Testis (tissue), 2 donors: ENCODE measurements around the gene LENG1.

Experiments used
- POLR2A ChIP-seq: fragments of 450-650 bp; IDR thresholded peaks from one replicate; pipeline ENCODE4 v1.6.1; 2017; ENCODE audit warnings: antibody characterized with exemption, mild to moderate bottlenecking, moderate library complexity
- TF ChIP-seq, protein P1 (sequence below), 3 experiments: fragments of 450-650 bp in 2 of 3; fragments of 200-600 bp in 1 of 3; sonication (generic) in 1 of 3; IDR thresholded peaks; one replicate each; pipeline ENCODE4 v1.5.1; 2016 to 2019; ENCODE audit warnings: antibody characterized with exemption in 3 of 3, mild to moderate bottlenecking in 2 of 3, moderate library complexity in 1 of 3

GRCh38 chr19:54179921-54180461 is 20.5 kb upstream of the LENG1 start:
- no peak for TF ChIP-seq POLR2A
- TF ChIP-seq, protein P1, sequence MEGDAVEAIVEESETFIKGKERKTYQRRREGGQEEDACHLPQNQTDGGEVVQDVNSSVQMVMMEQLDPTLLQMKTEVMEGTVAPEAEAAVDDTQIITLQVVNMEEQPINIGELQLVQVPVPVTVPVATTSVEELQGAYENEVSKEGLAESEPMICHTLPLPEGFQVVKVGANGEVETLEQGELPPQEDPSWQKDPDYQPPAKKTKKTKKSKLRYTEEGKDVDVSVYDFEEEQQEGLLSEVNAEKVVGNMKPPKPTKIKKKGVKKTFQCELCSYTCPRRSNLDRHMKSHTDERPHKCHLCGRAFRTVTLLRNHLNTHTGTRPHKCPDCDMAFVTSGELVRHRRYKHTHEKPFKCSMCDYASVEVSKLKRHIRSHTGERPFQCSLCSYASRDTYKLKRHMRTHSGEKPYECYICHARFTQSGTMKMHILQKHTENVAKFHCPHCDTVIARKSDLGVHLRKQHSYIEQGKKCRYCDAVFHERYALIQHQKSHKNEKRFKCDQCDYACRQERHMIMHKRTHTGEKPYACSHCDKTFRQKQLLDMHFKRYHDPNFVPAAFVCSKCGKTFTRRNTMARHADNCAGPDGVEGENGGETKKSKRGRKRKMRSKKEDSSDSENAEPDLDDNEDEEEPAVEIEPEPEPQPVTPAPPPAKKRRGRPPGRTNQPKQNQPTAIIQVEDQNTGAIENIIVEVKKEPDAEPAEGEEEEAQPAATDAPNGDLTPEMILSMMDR (IDR thresholded peaks at IDR 0.05), result peak; percentile 19 to 37 (median 32)
